Measurements from ENCODE around the gene MCEMP1. TPM values are rescaled to one million over a fixed set of nuclear protein-coding genes. Genes with fewer than 3 reads are reported as not detected.

The MCEMP1 gene
- polyA plus RNA-seq, 4 donors: 0.03 to 1.4 (median 0.48) TPM

GRCh38 chr19:7701654-7702457 lies 25.0 kb downstream of the MCEMP1 start, which contains the start of gene FCER2:
FCER2 (minus strand) TSS chr19:7702131; CDS start chr19:7699760, 2,371 bp downstream.
- DNase-seq: no peak
- no peak within 1 kb of the TSS for H3K4me3 ChIP-seq (ENCODE audit: low read depth in 1 of 3, low read length in 3 of 3)
- no peaks in the 10 kb centered on the region for H3K36me3 ChIP-seq (ENCODE audit: control insufficient read depth in 3 of 3, insufficient read depth in 2 of 3, low read depth in 1 of 3, low read length in 3 of 3)
- H3K9me3 ChIP-seq (ENCODE audit: control insufficient read depth in 2 of 2, insufficient read depth in 1 of 2, low read depth in 1 of 2, low read length in 1 of 2): no peaks in the 10 kb centered on the region
- peaks cover 0 to 16% (median 0%) of the 10 kb centered on the region in 3 donors for H3K27me3 ChIP-seq (ENCODE audit: control insufficient read depth in 3 of 3, insufficient read depth in 3 of 3, low read length in 3 of 3)
- H3K4me1 ChIP-seq (ENCODE audit: control insufficient read depth in 3 of 3, insufficient read depth in 2 of 3, low read depth in 1 of 3, low read length in 2 of 3): no peaks in the 10 kb centered on the region
- no peak for FAIRE-seq
- no peak within 1 kb of the TSS for H3K27ac ChIP-seq (ENCODE audit: low read depth in 1 of 3, low read length in 2 of 3)
- WGBS, 3 donors: 50 to 55% (median 54%) methylated on average over 20 of the region's 20 CpGs

GRCh38 chr19:7703332-7703731 lies 26.4 kb downstream of the MCEMP1 start:
- Histone ChIP-seq H3K27ac (ENCODE audit: low read depth in 1 of 3, low read length in 2 of 3) (no peak overlapping the region), H3K9me3 (ENCODE audit: control insufficient read depth in 2 of 2, insufficient read depth in 1 of 2, low read depth in 1 of 2, low read length in 1 of 2) (no peaks in the 10 kb centered on the region), H3K36me3 (ENCODE audit: control insufficient read depth in 3 of 3, insufficient read depth in 2 of 3, low read depth in 1 of 3, low read length in 3 of 3) (no peaks in the 10 kb centered on the region), H3K4me1 (ENCODE audit: control insufficient read depth in 3 of 3, insufficient read depth in 2 of 3, low read depth in 1 of 3, low read length in 2 of 3) (no peaks in the 10 kb centered on the region), H3K27me3 (ENCODE audit: control insufficient read depth in 3 of 3, insufficient read depth in 3 of 3, low read length in 3 of 3) (peaks cover 0 to 15% (median 0%) of the 10 kb centered on the region in 3 donors), H3K4me3 (ENCODE audit: low read depth in 1 of 3, low read length in 3 of 3) (no peak overlapping the region)
- FAIRE-seq: no peak
- 58 to 69% (median 65%) methylated on average over 8 of the region's 8 CpGs for WGBS, 3 donors
- no peak for DNase-seq

- no peaks in the 10 kb centered on the region for H3K36me3 ChIP-seq (ENCODE audit: control insufficient read depth in 3 of 3, insufficient read depth in 2 of 3, low read depth in 1 of 3, low read length in 3 of 3)
- DNase-seq (no peak), FAIRE-seq (no peak)
- peaks cover 0 to 5% (median 0%) of the 10 kb centered on the region in 3 donors for H3K27me3 ChIP-seq (ENCODE audit: control insufficient read depth in 3 of 3, insufficient read depth in 3 of 3, low read length in 3 of 3)
- no peak overlapping the region for H3K27ac ChIP-seq (ENCODE audit: low read depth in 1 of 3, low read length in 2 of 3)
- H3K9me3 ChIP-seq (ENCODE audit: control insufficient read depth in 2 of 2, insufficient read depth in 1 of 2, low read depth in 1 of 2, low read length in 1 of 2): no peaks in the 10 kb centered on the region
- no peak overlapping the region for H3K4me3 ChIP-seq (ENCODE audit: low read depth in 1 of 3, low read length in 3 of 3)
- WGBS, 3 donors: 70 to 76% (median 74%) methylated on average over 6 of the region's 6 CpGs
- no peaks in the 10 kb centered on the region for H3K4me1 ChIP-seq (ENCODE audit: control insufficient read depth in 3 of 3, insufficient read depth in 2 of 3, low read depth in 1 of 3, low read length in 2 of 3)
Measured at GRCh38 chr19:7704280-7705060, 27.6 kb downstream of the MCEMP1 start.

- DNase-seq (peak in 1 of 2 donors; percentile 31), FAIRE-seq (no peak)
- no peaks in the 10 kb centered on the region for H3K4me1 ChIP-seq (ENCODE audit: control insufficient read depth in 3 of 3, insufficient read depth in 2 of 3, low read depth in 1 of 3, low read length in 2 of 3)
- no peak overlapping the region for H3K4me3 ChIP-seq (ENCODE audit: low read depth in 1 of 3, low read length in 3 of 3)
- H3K27ac ChIP-seq (ENCODE audit: low read depth in 1 of 3, low read length in 2 of 3): peak overlapping the region in 1 of 3 donors; percentile 60
- 51 to 56% (median 56%) methylated on average over 24 of the region's 24 CpGs for WGBS, 3 donors
- peaks cover 0 to 4% (median 0%) of the 10 kb centered on the region in 3 donors for H3K27me3 ChIP-seq (ENCODE audit: control insufficient read depth in 3 of 3, insufficient read depth in 3 of 3, low read length in 3 of 3)
- H3K36me3 ChIP-seq (ENCODE audit: control insufficient read depth in 3 of 3, insufficient read depth in 2 of 3, low read depth in 1 of 3, low read length in 3 of 3): no peaks in the 10 kb centered on the region
- no peaks in the 10 kb centered on the region for H3K9me3 ChIP-seq (ENCODE audit: control insufficient read depth in 2 of 2, insufficient read depth in 1 of 2, low read depth in 1 of 2, low read length in 1 of 2)
Measured at GRCh38 chr19:7705387-7706187, 28.7 kb downstream of the MCEMP1 start.

- FAIRE-seq (no peak), DNase-seq (no peak)
- Histone ChIP-seq H3K36me3 (ENCODE audit: control insufficient read depth in 3 of 3, insufficient read depth in 2 of 3, low read depth in 1 of 3, low read length in 3 of 3) (no peaks in the 10 kb centered on the region), H3K4me3 (ENCODE audit: low read depth in 1 of 3, low read length in 3 of 3) (no peak overlapping the region), H3K9me3 (ENCODE audit: control insufficient read depth in 2 of 2, insufficient read depth in 1 of 2, low read depth in 1 of 2, low read length in 1 of 2) (no peaks in the 10 kb centered on the region), H3K4me1 (ENCODE audit: control insufficient read depth in 3 of 3, insufficient read depth in 2 of 3, low read depth in 1 of 3, low read length in 2 of 3) (no peaks in the 10 kb centered on the region), H3K27me3 (ENCODE audit: control insufficient read depth in 3 of 3, insufficient read depth in 3 of 3, low read length in 3 of 3) (peaks cover 0 to 4% (median 0%) of the 10 kb centered on the region in 3 donors), H3K27ac (ENCODE audit: low read depth in 1 of 3, low read length in 2 of 3) (peak overlapping the region in 1 of 3 donors; percentile 60)
- WGBS, 3 donors: 69 to 74% (median 70%) methylated on average over 14 of the region's 14 CpGs
Measured at GRCh38 chr19:7706188-7706954, 29.5 kb downstream of the MCEMP1 start.

GRCh38 chr19:7706955-7707456 lies 30.1 kb downstream of the MCEMP1 start:
- no peak for DNase-seq
- H3K4me3 ChIP-seq (ENCODE audit: low read depth in 1 of 3, low read length in 3 of 3): no peak overlapping the region
- no peak for FAIRE-seq
- H3K27ac ChIP-seq (ENCODE audit: low read depth in 1 of 3, low read length in 2 of 3): no peak overlapping the region
- no peaks in the 10 kb centered on the region for H3K36me3 ChIP-seq (ENCODE audit: control insufficient read depth in 3 of 3, insufficient read depth in 2 of 3, low read depth in 1 of 3, low read length in 3 of 3)
- peaks cover 0 to 4% (median 0%) of the 10 kb centered on the region in 3 donors for H3K27me3 ChIP-seq (ENCODE audit: control insufficient read depth in 3 of 3, insufficient read depth in 3 of 3, low read length in 3 of 3)
- no peaks in the 10 kb centered on the region for H3K4me1 ChIP-seq (ENCODE audit: control insufficient read depth in 3 of 3, insufficient read depth in 2 of 3, low read depth in 1 of 3, low read length in 2 of 3)
- 55 to 66% (median 57%) methylated on average over 8 of the region's 8 CpGs for WGBS, 3 donors
- H3K9me3 ChIP-seq (ENCODE audit: control insufficient read depth in 2 of 2, insufficient read depth in 1 of 2, low read depth in 1 of 2, low read length in 1 of 2): no peaks in the 10 kb centered on the region

GRCh38 chr19:7709932-7710460 lies 33.1 kb downstream of the MCEMP1 start:
- no peaks in the 10 kb centered on the region for H3K9me3 ChIP-seq (ENCODE audit: control insufficient read depth in 2 of 2, insufficient read depth in 1 of 2, low read depth in 1 of 2, low read length in 1 of 2)
- FAIRE-seq (no peak), DNase-seq (no peak)
- no peaks in the 10 kb centered on the region for H3K36me3 ChIP-seq (ENCODE audit: control insufficient read depth in 3 of 3, insufficient read depth in 2 of 3, low read depth in 1 of 3, low read length in 3 of 3)
- no peaks in the 10 kb centered on the region for H3K4me1 ChIP-seq (ENCODE audit: control insufficient read depth in 3 of 3, insufficient read depth in 2 of 3, low read depth in 1 of 3, low read length in 2 of 3)
- WGBS, 3 donors: 73 to 75% (median 73%) methylated on average over 10 of the region's 10 CpGs
- no peak overlapping the region for H3K4me3 ChIP-seq (ENCODE audit: low read depth in 1 of 3, low read length in 3 of 3)
- H3K27me3 ChIP-seq (ENCODE audit: control insufficient read depth in 3 of 3, insufficient read depth in 3 of 3, low read length in 3 of 3): no peaks in the 10 kb centered on the region
- H3K27ac ChIP-seq (ENCODE audit: low read depth in 1 of 3, low read length in 2 of 3): no peak overlapping the region
